Gastroesophageal sphincter (tissue), 4 donors: Measurements from ENCODE around the gene DENND6B. TPM values are rescaled to one million over a fixed set of nuclear protein-coding genes. Genes with fewer than 3 reads are reported as not detected.
A peak's percentile ranks its signal among the peaks of the same experiment; 100 is the strongest.
"Not testable (repeated sequence)": the region's sequence is repeated elsewhere in the genome, so short reads cannot be mapped to it uniquely, and the experiment has no call there.

Source experiments
- ATAC-seq: fragments of 150-250 bp; one replicate; pipeline ENCODE4 v1.9.1; 2016; ENCODE audit warnings: mild to moderate bottlenecking, moderate library complexity
- H3K27ac ChIP-seq, 4 donors: fragments of 200-600 bp; sonication (generic) in 3 of 4; 1 replicate in 3 of 4; 2 replicates in 1 of 4; pipeline ENCODE4 v1.5.1; 2016 to 2019
- H3K27me3 ChIP-seq: fragments of 200-600 bp; sonication (generic); one replicate; pipeline ENCODE4 v1.5.1; 2019
- H3K36me3 ChIP-seq, 2 donors: fragments of 200-600 bp; sonication (generic); one replicate each; pipeline ENCODE4 v1.5.1; 2019; ENCODE audit warnings: control low read depth in 1 of 2
- H3K4me1 ChIP-seq, 3 donors: fragments of 200-600 bp; sonication (generic); 1 replicate in 2 of 3; 2 replicates in 1 of 3; pipeline ENCODE4 v1.5.1; 2016 to 2019; ENCODE audit warnings: control low read depth in 2 of 3
- H3K4me3 ChIP-seq, 2 donors: fragments of 200-600 bp; sonication (generic); one replicate each; pipeline ENCODE4 v1.5.1; 2019; ENCODE audit warnings: mild to moderate bottlenecking in 1 of 2, moderate library complexity in 1 of 2
- H3K9me3 ChIP-seq, 3 donors: fragments of 200-600 bp; sonication (generic); one replicate each; pipeline ENCODE4 v1.5.1; 2017 to 2019; ENCODE audit warnings: control low read depth in 2 of 3
- CTCF ChIP-seq, 4 experiments: fragments of 200-600 bp in 2 of 4; fragments of 450-650 bp in 2 of 4; sonication (generic) in 1 of 4; IDR thresholded peaks; one replicate each; pipeline ENCODE4 v1.5.1; 2017 to 2019; ENCODE audit warnings: antibody characterized with exemption in 4 of 4, mild to moderate bottlenecking in 2 of 4, moderate library complexity in 2 of 4
- EP300 ChIP-seq: sonication (generic); formaldehyde crosslinking; IDR thresholded peaks from one replicate; pipeline ENCODE4 v1.6.1; 2017; ENCODE audit warnings: antibody characterized with exemption, mild to moderate bottlenecking
- POLR2A ChIP-seq, 2 donors: fragments of 450-650 bp; IDR thresholded peaks; one replicate each; pipeline ENCODE4 v1.6.1; 2017; ENCODE audit warnings: antibody characterized with exemption in 2 of 2, mild to moderate bottlenecking in 2 of 2, moderate library complexity in 1 of 2
- POLR2AphosphoS5 ChIP-seq: sonication (generic); formaldehyde crosslinking; IDR thresholded peaks from one replicate; pipeline ENCODE4 v1.6.1; 2017; ENCODE audit warnings: antibody characterized with exemption
- WGBS, 2 donors: methylation state at CpG; one replicate each; pipeline ENCODE4 v1.1.5; 2018; ENCODE audit warnings: low coverage in 1 of 2; 5-methylcytosine and 5-hydroxymethylcytosine counted together
- total RNA-seq, 4 donors: library from RNA; depleted of rRNA; stranded (reverse); fragments of >200 nt; gene quantifications; one replicate each; pipeline ENCODE4 v1.1.0, GENCODE V29; 2016

The DENND6B gene
- total RNA-seq, 4 donors from 2014 or later: 2.0 to 4.8 (median 2.8) TPM

- Histone ChIP-seq H3K36me3 (peaks cover 0 to 57% of the 10 kb centered on the region in 2 donors), H3K4me1 (peaks cover 2 to 46% (median 22%) of the 10 kb centered on the region in 3 donors), H3K4me3 (no peak overlapping the region), H3K9me3 (no peaks in the 10 kb centered on the region), H3K27me3 (no peaks in the 10 kb centered on the region), H3K27ac (peak overlapping the region in 3 of 4 donors; percentile 50 to 54 (median 51))
- ATAC-seq: no peak
- WGBS, 2 donors: 91% methylated on average over 12 of the region's 43 CpGs; no CpG with 5 or more reads in 1 of the 2 donors
- no peak for TF ChIP-seq POLR2AphosphoS5
- TF ChIP-seq POLR2A (IDR thresholded peaks at IDR 0.05): no peak
- TF ChIP-seq CTCF (IDR thresholded peaks at IDR 0.05): no peak
- no peak for TF ChIP-seq EP300
These were observed 51.4 kb downstream of the DENND6B start for GRCh38 chr22:50275181-50276055.

DNA sequence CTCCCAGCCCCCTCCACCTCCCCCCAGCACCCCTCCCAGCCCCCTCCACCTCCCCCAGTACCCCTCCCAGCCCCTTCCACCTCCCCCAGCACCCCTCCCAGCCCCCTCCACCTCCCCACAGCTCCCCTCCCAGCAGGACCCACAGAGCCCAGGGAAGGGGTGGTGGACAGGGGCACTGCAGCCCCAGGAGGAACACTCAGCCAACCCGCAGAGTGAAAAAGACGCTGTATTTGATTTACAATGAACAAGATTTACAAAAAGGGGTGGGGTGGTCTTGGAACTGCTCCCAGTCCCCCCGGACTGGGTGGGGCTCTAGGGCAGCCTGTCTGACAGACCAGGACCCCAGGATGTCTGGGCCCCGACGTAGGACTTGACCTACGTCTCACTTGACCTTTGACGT lies 52.0 kb downstream of the DENND6B start:
- Histone ChIP-seq H3K4me3 (no peak overlapping the region), H3K4me1 (peaks cover 2 to 51% (median 25%) of the 10 kb centered on the region in 3 donors)

DNA sequence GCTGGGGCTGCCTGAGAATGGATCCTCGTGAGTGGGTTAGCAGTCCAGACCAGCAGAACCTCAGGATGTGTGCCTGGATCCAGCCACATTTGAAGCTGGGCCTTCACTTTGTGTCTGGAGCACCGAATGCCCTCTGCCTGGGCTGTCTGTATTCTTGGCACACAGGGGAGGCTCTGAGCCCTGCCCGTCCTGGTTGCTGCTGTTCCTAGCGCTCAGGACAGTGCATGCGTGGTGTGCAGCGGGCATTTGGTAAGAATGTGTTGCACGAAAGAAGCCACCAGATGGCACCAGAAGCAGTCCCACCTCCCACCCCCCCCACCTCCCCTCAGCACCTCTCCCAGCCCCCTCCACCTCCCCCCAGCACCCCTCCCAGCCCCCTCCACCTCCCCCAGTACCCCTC lies 52.5 kb downstream of the DENND6B start:
- no peaks in the 10 kb centered on the region for H3K9me3 ChIP-seq
- no peaks in the 10 kb centered on the region for H3K27me3 ChIP-seq
- H3K27ac ChIP-seq: no peak overlapping the region
- ATAC-seq: peak; percentile 27
- TF ChIP-seq EP300 (no peak), CTCF (IDR thresholded peaks at IDR 0.05) (peak in 2 of 4 experiments; percentile 28 to 51)
- H3K4me3 ChIP-seq: no peak overlapping the region
- peaks cover 0 to 46% of the 10 kb centered on the region in 2 donors for H3K36me3 ChIP-seq
- 23% methylated on average over 5 of the region's 7 CpGs; no CpG with 5 or more reads in 1 of the 2 donors for WGBS, 2 donors
- peaks cover 2 to 55% (median 30%) of the 10 kb centered on the region in 3 donors for H3K4me1 ChIP-seq

More for the DNA sequence above, 52.0 kb downstream of the DENND6B start:
- WGBS, 2 donors: 42% methylated on average over 5 of the region's 7 CpGs; no CpG with 5 or more reads in 1 of the 2 donors
- Histone ChIP-seq H3K36me3 (peaks cover 0 to 51% of the 10 kb centered on the region in 2 donors), H3K27me3 (no peaks in the 10 kb centered on the region), H3K9me3 (no peaks in the 10 kb centered on the region), H3K27ac (peak overlapping the region in 2 of 4 donors; percentile 50 to 54)
- TF ChIP-seq CTCF (IDR thresholded peaks at IDR 0.05): no peak
- no peak for TF ChIP-seq EP300
- TF ChIP-seq POLR2AphosphoS5: no peak
- no peak for TF ChIP-seq POLR2A (IDR thresholded peaks at IDR 0.05)
- ATAC-seq: no peak

DNA sequence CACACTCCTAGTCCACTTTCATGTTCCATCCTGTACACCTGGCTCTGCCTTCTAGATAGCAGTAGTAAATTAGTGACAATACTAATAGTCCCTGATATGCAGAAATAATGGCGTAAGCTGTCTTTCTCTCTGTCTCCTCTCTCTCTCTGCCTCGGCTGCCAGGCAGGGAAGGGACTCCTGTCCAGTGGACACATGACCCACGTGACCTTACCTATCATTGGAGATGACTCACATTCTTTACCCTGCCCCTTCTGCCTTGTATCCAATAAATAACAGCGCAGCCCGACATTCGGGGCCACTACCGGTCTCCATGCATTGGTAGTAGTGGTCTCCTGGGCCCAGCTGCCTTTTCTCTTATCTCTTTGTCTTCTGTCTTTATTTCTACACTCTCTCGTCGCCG lies 53.0 kb downstream of the DENND6B start:
- H3K9me3 ChIP-seq, ATAC-seq, H3K27me3 ChIP-seq, H3K27ac ChIP-seq, H3K4me3 ChIP-seq: not testable (repeated sequence)
- WGBS, 2 donors: 58 to 76% methylated on average over 5 to 9 of the region's 10 CpGs
- peaks cover 0 to 41% of the 10 kb centered on the region in 2 donors for H3K36me3 ChIP-seq
- peaks cover 2 to 61% (median 31%) of the 10 kb centered on the region in 3 donors for H3K4me1 ChIP-seq

DNA sequence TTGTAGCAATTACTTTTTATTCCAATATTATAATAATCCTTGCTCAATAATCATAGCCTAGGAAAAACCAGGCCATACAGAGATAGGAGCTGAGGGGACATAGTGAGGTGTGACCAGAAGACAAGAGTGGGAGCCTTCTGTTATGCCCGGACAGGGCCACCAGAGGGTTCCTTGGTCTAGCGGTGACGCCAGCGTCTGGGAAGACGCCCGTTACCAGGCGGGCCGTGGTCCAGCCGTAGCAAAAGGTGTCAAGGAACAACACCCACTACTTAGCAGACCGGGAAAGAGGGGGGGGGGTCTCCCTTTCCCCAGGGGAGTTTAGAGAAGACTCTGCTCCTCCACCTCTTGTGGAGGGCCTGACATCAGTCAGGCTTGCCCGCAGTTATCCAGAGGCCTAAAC lies 53.5 kb downstream of the DENND6B start:
- not testable (repeated sequence) for ATAC-seq, H3K9me3 ChIP-seq, H3K27me3 ChIP-seq, H3K4me3 ChIP-seq, H3K27ac ChIP-seq
- Histone ChIP-seq H3K36me3 (peaks cover 0 to 36% of the 10 kb centered on the region in 2 donors), H3K4me1 (peaks cover 2 to 65% (median 31%) of the 10 kb centered on the region in 3 donors)
- 80% methylated on average over 1 of the region's 11 CpGs; no CpG with 5 or more reads in 1 of the 2 donors for WGBS, 2 donors
